Subcutaneous adipose tissue (tissue), 4 donors: Measurements from ENCODE around the gene DIP2C. TPM values are rescaled to one million over a fixed set of nuclear protein-coding genes. Genes with fewer than 3 reads are reported as not detected.

ENCODE experiments used
- CTCF ChIP-seq: fragments of 450-650 bp; IDR thresholded peaks from one replicate; pipeline ENCODE4 v1.5.1; 2016; ENCODE audit warnings: low read depth, mild to moderate bottlenecking, control low read depth, antibody characterized with exemption, moderate library complexity
- total RNA-seq, 4 donors: library from RNA; depleted of rRNA; stranded (reverse); fragments of >200 nt; gene quantifications; one replicate each; pipeline ENCODE4 v1.1.0, GENCODE V29; 2016

The DIP2C gene
- total RNA-seq, 4 donors from 2014 or later = 32.1 to 64.0 (median 40.5) TPM

DNA sequence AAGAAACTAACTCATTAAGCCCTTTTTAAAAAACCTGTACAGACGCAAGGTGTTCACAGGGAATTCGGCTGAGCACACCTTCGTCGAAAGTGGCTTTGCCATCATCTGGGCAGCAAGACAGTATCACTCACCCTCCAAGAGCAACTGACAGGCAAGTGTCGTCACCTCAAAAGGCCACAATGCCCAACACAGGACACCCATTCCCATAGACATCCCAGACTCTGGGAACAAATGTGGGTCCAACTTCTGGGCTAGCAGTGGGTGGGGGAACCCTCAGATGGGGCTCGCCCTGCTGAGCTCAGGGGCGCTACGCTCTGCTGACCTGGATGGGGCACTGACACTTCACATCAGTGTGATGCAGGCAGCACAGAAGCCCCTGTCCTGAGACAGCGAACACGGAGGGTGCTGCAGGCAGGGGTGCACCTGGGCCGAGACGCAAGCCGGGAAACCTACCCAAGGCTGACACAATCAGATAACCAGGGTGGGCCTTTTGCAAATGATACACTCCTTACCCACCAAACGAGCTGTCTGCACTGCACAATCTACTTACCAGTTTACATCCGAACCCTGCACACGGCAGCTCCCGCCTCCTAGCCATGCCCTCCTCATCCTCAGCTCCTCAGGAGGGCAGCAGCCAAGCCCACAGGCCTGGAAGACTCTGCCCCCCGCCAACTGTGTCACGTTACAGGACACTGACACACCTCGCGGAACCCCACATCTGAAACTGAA, 1.7 kb downstream of the DIP2C start:
- TF ChIP-seq CTCF = no peak

DNA sequence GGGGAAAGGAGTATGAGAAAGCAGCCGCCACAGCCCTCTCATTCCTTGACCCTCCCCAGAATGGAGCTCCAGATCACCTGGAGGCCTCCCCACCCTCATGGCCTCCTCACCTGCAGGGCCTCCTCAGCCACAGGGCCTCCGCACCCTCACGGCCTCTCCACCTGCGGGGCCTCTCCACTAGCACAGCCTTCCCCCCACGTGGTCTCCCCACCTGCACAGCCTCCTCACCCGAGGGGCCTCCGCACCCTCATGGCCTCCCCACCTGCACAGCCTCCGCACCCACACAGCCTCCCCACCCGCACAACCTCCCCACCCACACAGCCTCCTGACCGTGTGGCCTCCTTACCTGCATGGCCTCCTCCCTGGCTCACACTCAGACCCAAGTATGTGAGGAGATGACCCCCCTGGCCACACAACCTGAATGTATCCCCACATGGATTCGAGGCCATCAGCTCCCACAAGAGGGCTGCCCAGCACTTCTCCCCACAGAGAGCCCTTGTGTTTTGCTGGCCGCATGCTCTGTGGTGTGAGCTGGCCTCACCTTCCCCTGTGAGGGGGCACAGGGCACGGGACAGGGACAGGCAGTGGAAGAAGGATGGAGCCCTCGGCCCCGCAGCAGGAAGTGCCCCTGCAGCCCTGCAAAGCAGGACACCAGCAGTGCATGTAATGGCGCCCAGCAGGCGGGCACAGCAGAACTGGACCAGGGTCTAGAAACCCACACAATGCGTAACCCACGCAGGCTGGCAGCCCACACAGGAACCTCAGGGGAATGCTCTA, 3.1 kb downstream of the DIP2C start:
- TF ChIP-seq CTCF = no peak

- TF ChIP-seq CTCF = no peak
Measured at GRCh38 chr10:685613-686012, 3.9 kb downstream of the DIP2C start.

- TF ChIP-seq CTCF = no peak
Measured at GRCh38 chr10:683448-684071, 5.9 kb downstream of the DIP2C start.

- TF ChIP-seq CTCF = no peak
Measured at GRCh38 chr10:682931-683447, 6.5 kb downstream of the DIP2C start.

DNA sequence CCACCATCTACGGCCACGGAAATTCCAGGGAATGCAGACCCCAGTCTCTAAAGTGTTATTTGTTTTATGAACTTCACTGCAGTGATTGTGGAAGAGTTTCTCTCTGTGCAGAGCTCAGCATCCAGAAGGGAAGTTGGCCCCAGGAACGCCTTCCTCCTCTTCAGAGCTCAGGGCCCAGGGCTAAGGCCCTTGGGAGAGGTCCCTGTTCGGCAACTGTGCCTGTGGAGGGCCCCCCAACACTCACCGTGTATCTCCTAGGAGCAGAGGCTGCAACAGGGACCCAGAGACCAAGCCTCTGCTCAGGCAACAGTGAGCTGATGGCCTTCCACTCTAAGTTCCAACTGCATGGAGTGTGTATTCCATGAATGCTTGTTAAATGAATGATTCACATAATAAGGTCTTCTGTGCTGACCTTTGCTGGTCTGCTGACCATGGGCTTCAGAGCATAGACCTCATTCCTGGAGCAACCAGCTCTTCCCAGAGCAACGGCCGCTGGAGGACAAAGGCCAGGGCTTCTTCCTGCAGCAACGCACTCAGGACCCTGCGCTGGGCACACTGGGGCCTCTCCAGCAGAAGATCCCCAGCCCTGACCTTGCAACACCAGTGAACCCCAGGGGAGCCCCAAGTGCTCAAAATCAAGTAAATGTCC, 7.7 kb downstream of the DIP2C start:
- no peak for TF ChIP-seq CTCF
